ENCODE results near the gene TSPAN16. TPM values are rescaled to one million over a fixed set of nuclear protein-coding genes. Genes with fewer than 3 reads are reported as not detected.

Gene TSPAN16
- total RNA-seq, 1 experiment from 2014 or later = not detected

DNA sequence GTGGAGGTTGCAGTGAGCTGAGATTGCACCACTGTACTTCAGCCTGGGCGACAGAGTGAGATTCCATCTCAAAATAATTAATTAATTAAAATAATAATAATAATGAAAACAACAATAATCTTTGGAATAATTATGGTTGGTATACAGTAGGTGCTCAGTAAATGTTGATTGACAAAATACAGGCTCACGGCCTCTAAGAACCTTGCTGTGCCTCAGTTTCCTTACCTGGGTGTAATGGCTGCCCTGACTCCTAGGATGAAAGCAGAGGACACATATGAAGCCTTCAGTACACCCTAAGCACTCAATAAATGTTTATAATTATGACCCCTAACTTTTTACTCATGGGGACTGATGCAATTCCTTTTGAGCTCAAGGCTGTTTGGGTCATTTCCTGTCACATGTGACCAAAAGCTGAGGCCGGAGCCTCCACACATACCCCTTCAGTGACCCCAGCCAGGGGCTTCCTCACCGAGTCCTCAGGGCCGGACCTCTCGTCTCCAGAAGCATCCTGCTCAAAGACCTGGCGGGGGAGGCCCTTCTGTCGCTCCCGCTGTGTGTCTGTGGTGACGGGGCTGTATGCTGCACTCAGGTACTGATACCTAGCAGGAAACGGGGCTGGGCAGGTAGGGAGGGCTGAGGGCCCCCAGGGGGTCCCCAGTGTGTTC lies 44.2 kb upstream of the TSPAN16 start:
- DNase-seq (ENCODE audit: low spot score) = no peak
- no peaks in the 10 kb centered on the region for H3K36me3 ChIP-seq (ENCODE audit: insufficient read depth, low read length, poor library complexity, severe bottlenecking)
- BruUV-seq (replicated peaks) = no TSS peak
- TF ChIP-seq EZH2 (IDR thresholded peaks at IDR 0.05; ENCODE audit: borderline replicate concordance, low read depth, low read length, poor library complexity, severe bottlenecking) (no peak), CTCF (conservative IDR thresholded peaks at IDR 0.05; ENCODE audit: low read depth, low read length) (no peak)
- intact Hi-C loops (cut with micrococcal nuclease; ENCODE audit: unreplicated experiment) = loop anchor here (1.0 kb wide), 1 partner anchor 25 kb away; no protein-coding TSS in a partner anchor
- H3K27me3 ChIP-seq (replicated peaks; ENCODE audit: insufficient read depth, low read depth, low read length, poor library complexity) = no peaks in the 10 kb centered on the region
- CTCF ChIA-PET = no interaction called here
- no peak overlapping the region for H3K27ac ChIP-seq (ENCODE audit: low read depth, low read length, poor library complexity, severe bottlenecking)
- POLR2A ChIA-PET (ENCODE audit: low non-redundant PET) = interaction anchor here (0.5 kb wide), 1 partner anchor 839 kb away, joined by 3 read pairs; no protein-coding TSS in a partner anchor
- H3K4me3 ChIP-seq (ENCODE audit: low read depth, low read length, poor library complexity, severe bottlenecking) = no peak overlapping the region
- no peaks in the 10 kb centered on the region for H3K4me1 ChIP-seq (ENCODE audit: insufficient read depth, low read length, poor library complexity, severe bottlenecking)
- no peaks in the 10 kb centered on the region for H3K9me3 ChIP-seq (ENCODE audit: low read depth, low read length, poor library complexity, severe bottlenecking)

DNA sequence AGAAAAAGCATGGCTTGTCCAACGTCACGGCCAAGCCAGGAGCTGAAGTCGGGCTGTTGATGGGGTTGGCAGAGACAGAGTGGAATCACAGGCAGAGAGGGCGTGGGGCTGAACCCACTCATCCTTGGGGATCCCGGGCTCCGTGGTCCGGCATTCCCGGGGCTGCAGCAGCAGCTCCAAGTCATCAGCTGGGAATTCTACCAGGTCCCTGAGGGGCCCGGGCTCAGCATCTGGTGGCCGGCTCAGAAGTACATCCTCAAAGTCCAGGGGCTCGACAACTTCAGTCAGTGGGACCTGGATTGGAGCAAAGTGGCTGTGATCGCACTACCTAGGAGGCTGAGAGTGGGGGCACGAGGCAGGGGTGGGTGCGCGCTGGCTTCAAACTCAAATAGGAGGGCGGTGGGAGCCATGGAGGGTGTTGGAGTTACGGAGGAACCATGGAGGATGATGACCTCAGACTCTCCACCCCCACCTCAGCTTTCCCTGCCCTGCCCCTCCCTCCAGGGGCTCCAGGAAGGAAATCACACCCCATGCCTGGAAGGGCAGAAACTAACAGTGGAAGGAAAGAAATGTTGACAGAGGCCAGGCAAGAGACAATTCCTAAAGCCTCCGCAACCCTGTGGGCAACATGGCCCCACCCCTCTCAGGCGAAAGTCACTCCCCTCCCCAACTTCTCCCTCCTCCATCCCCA lies 43.1 kb upstream of the TSPAN16 start:
- no peak overlapping the region for H3K27ac ChIP-seq (ENCODE audit: low read depth, low read length, poor library complexity, severe bottlenecking)
- H3K36me3 ChIP-seq (ENCODE audit: insufficient read depth, low read length, poor library complexity, severe bottlenecking) = no peaks in the 10 kb centered on the region
- DNase-seq (ENCODE audit: low spot score) = no peak
- TF ChIP-seq CTCF (conservative IDR thresholded peaks at IDR 0.05; ENCODE audit: low read depth, low read length) (no peak), EZH2 (IDR thresholded peaks at IDR 0.05; ENCODE audit: borderline replicate concordance, low read depth, low read length, poor library complexity, severe bottlenecking) (no peak)
- H3K9me3 ChIP-seq (ENCODE audit: low read depth, low read length, poor library complexity, severe bottlenecking) = no peaks in the 10 kb centered on the region
- no peak overlapping the region for H3K4me3 ChIP-seq (ENCODE audit: low read depth, low read length, poor library complexity, severe bottlenecking)
- H3K27me3 ChIP-seq (replicated peaks; ENCODE audit: insufficient read depth, low read depth, low read length, poor library complexity) = no peaks in the 10 kb centered on the region
- CTCF ChIA-PET = interaction anchor here (0.6 kb wide), 1 partner anchor 9 kb away, joined by 4 read pairs; no protein-coding TSS in a partner anchor
- no peaks in the 10 kb centered on the region for H3K4me1 ChIP-seq (ENCODE audit: insufficient read depth, low read length, poor library complexity, severe bottlenecking)
- intact Hi-C loops (cut with micrococcal nuclease; ENCODE audit: unreplicated experiment) = loop anchor here (1.0 kb wide), 1 partner anchor 27 kb away; no protein-coding TSS in a partner anchor
- POLR2A ChIA-PET (ENCODE audit: low non-redundant PET) = no interaction called here
- BruUV-seq (replicated peaks) = no TSS peak

- TF ChIP-seq CTCF (conservative IDR thresholded peaks at IDR 0.05; ENCODE audit: low read depth, low read length) (no peak), EZH2 (IDR thresholded peaks at IDR 0.05; ENCODE audit: borderline replicate concordance, low read depth, low read length, poor library complexity, severe bottlenecking) (no peak)
- Histone ChIP-seq H3K36me3 (ENCODE audit: insufficient read depth, low read length, poor library complexity, severe bottlenecking) (no peaks in the 10 kb centered on the region), H3K9me3 (ENCODE audit: low read depth, low read length, poor library complexity, severe bottlenecking) (no peaks in the 10 kb centered on the region), H3K27me3 (replicated peaks; ENCODE audit: insufficient read depth, low read depth, low read length, poor library complexity) (no peaks in the 10 kb centered on the region), H3K4me1 (ENCODE audit: insufficient read depth, low read length, poor library complexity, severe bottlenecking) (no peaks in the 10 kb centered on the region), H3K27ac (ENCODE audit: low read depth, low read length, poor library complexity, severe bottlenecking) (no peak overlapping the region), H3K4me3 (ENCODE audit: low read depth, low read length, poor library complexity, severe bottlenecking) (no peak overlapping the region)
- POLR2A ChIA-PET (ENCODE audit: low non-redundant PET) = no interaction called here
- intact Hi-C loops (cut with micrococcal nuclease; ENCODE audit: unreplicated experiment) = no loop called here
- CTCF ChIA-PET = no interaction called here
- no TSS peak for BruUV-seq (replicated peaks)
- DNase-seq (ENCODE audit: low spot score) = no peak
These were observed 41.3 kb upstream of the TSPAN16 start for GRCh38 chr19:11254666-11255065.
